CD4-positive, alpha-beta T cell treated with Interleukin-15 for 1 hour (primary cell): ENCODE data around the gene DLG5.

Experiments used
- DNase-seq: peaks from one replicate; pipeline ENCODE4 v3.0.0-alpha.2; 2020

The DLG5 gene

GRCh38 chr10:77909749-77910375, 16.7 kb downstream of the DLG5 start:
- DNase-seq, result no peak

GRCh38 chr10:77909021-77909748, 17.4 kb downstream of the DLG5 start:
- no peak for DNase-seq

- DNase-seq, result no peak
These were observed 18.4 kb downstream of the DLG5 start for GRCh38 chr10:77907900-77908717.

- DNase-seq, result no peak
These were observed 19.1 kb downstream of the DLG5 start for GRCh38 chr10:77907462-77907861.

GRCh38 chr10:77906951-77907421, 19.6 kb downstream of the DLG5 start:
- no peak for DNase-seq

- no peak for DNase-seq
These were observed 20.8 kb downstream of the DLG5 start for GRCh38 chr10:77905781-77906180.

- DNase-seq, result no peak
These were observed 21.3 kb downstream of the DLG5 start for GRCh38 chr10:77905086-77905748.

GRCh38 chr10:77904100-77904840, 22.3 kb downstream of the DLG5 start:
- DNase-seq, result no peak

GRCh38 chr10:77902159-77902558, 24.4 kb downstream of the DLG5 start:
- DNase-seq, result no peak

- no peak for DNase-seq
These were observed 24.8 kb downstream of the DLG5 start for GRCh38 chr10:77901743-77902142.

GRCh38 chr10:77899690-77900089, 26.9 kb downstream of the DLG5 start:
- DNase-seq, result no peak

- DNase-seq, result no peak
These were observed 27.5 kb downstream of the DLG5 start for GRCh38 chr10:77899080-77899477.

- no peak for DNase-seq
These were observed 28.1 kb downstream of the DLG5 start for GRCh38 chr10:77898323-77899079.

GRCh38 chr10:77896058-77896457, 30.5 kb downstream of the DLG5 start:
- DNase-seq, result no peak

- no peak for DNase-seq
These were observed 32.5 kb downstream of the DLG5 start for GRCh38 chr10:77894058-77894457.

- no peak for DNase-seq
These were observed 33.2 kb downstream of the DLG5 start for GRCh38 chr10:77893386-77893785.

- no peak for DNase-seq
These were observed 33.8 kb downstream of the DLG5 start for GRCh38 chr10:77892761-77893160.

- DNase-seq, result no peak
These were observed 34.4 kb downstream of the DLG5 start for GRCh38 chr10:77892021-77892739.

GRCh38 chr10:77890097-77890496, 36.5 kb downstream of the DLG5 start:
- DNase-seq, result no peak

GRCh38 chr10:77889277-77889903, 37.2 kb downstream of the DLG5 start:
- no peak for DNase-seq

GRCh38 chr10:77888356-77888703, 38.2 kb downstream of the DLG5 start:
- DNase-seq, result no peak
